Mesothelial cell of epicardium (in vitro differentiated cells): ENCODE data around the gene CANT1. TPM values are rescaled to one million over a fixed set of nuclear protein-coding genes. Genes with fewer than 3 reads are reported as not detected.
A peak's percentile ranks its signal among the peaks of the same experiment; 100 is the strongest.

Experiments used
- DNase-seq, 2 experiments: peaks; one replicate each; pipeline ENCODE4 v3.0.0; 2021; ENCODE audit warnings: low spot score in 2 of 2; ENCODE audit not compliant: unreplicated experiment in 2 of 2
- H3K27ac Mint-ChIP-seq: 2 replicates; pipeline ENCODE4 v1.8.0; 2021; ENCODE audit warnings: mixed read lengths
- H3K27me3 Mint-ChIP-seq: 2 replicates; pipeline ENCODE4 v1.8.0; 2021; ENCODE audit warnings: low read depth, mixed read lengths
- H3K36me3 Mint-ChIP-seq: 2 replicates; pipeline ENCODE4 v1.8.0; 2021; ENCODE audit warnings: mixed read lengths
- H3K4me1 Mint-ChIP-seq: 2 replicates; pipeline ENCODE4 v1.8.0; 2021; ENCODE audit warnings: mixed read lengths
- H3K4me3 Mint-ChIP-seq: 2 replicates; pipeline ENCODE4 v1.8.0; 2021; ENCODE audit warnings: mild to moderate bottlenecking, moderate library complexity, mixed read lengths
- H3K9me3 Mint-ChIP-seq: 2 replicates; pipeline ENCODE4 v1.8.0; 2021; ENCODE audit warnings: mixed read lengths
- CTCF ChIP-seq: fragments of 200-600 bp; sonication (generic); IDR thresholded peaks from one replicate; pipeline ENCODE4 v1.5.0; 2021; ENCODE audit warnings: antibody characterized with exemption; ENCODE audit not compliant: unreplicated experiment
- total RNA-seq: library from RNA; stranded (reverse); gene quantifications from 3 replicates; pipeline ENCODE4 v1.2.1, GENCODE V29; 2021

Gene CANT1
- total RNA-seq, 1 donor from 2014 or later = 68.2 TPM

- H3K27me3 Mint-ChIP-seq = peaks cover 9% of the 10 kb centered on the region
- H3K27ac Mint-ChIP-seq = no peak overlapping the region
- H3K4me3 Mint-ChIP-seq = no peak overlapping the region
- H3K4me1 Mint-ChIP-seq = peaks cover 12% of the 10 kb centered on the region
- TF ChIP-seq CTCF = peak; percentile 54
- no peaks in the 10 kb centered on the region for H3K36me3 Mint-ChIP-seq
- no peak for DNase-seq
- H3K9me3 Mint-ChIP-seq = peaks cover 3% of the 10 kb centered on the region
Observed at GRCh38 chr17:79019632-79020584, 10.3 kb upstream of the CANT1 start.

GRCh38 chr17:79019261-79019631 lies 9.7 kb upstream of the CANT1 start:
- no peak overlapping the region for H3K4me3 Mint-ChIP-seq
- TF ChIP-seq CTCF = no peak
- H3K36me3 Mint-ChIP-seq = no peaks in the 10 kb centered on the region
- no peak overlapping the region for H3K27ac Mint-ChIP-seq
- H3K4me1 Mint-ChIP-seq = peaks cover 8% of the 10 kb centered on the region
- DNase-seq = no peak
- peaks cover 4% of the 10 kb centered on the region for H3K9me3 Mint-ChIP-seq
- H3K27me3 Mint-ChIP-seq = peaks cover 9% of the 10 kb centered on the region

GRCh38 chr17:79018370-79018695 lies 8.8 kb upstream of the CANT1 start:
- TF ChIP-seq CTCF = no peak
- no peak for DNase-seq
- H3K4me3 Mint-ChIP-seq = no peak overlapping the region
- H3K36me3 Mint-ChIP-seq = peaks cover 1% of the 10 kb centered on the region
- H3K9me3 Mint-ChIP-seq = peaks cover 9% of the 10 kb centered on the region
- H3K27ac Mint-ChIP-seq = no peak overlapping the region
- H3K27me3 Mint-ChIP-seq = peaks cover 6% of the 10 kb centered on the region
- H3K4me1 Mint-ChIP-seq = peaks cover 3% of the 10 kb centered on the region

GRCh38 chr17:79017546-79018369 lies 8.2 kb upstream of the CANT1 start:
- Mint-ChIP-seq H3K36me3 (peaks cover 1% of the 10 kb centered on the region), H3K4me1 (no peaks in the 10 kb centered on the region), H3K9me3 (peaks cover 15% of the 10 kb centered on the region), H3K27me3 (peaks cover 6% of the 10 kb centered on the region), H3K27ac (no peak overlapping the region), H3K4me3 (no peak overlapping the region)
- no peak for TF ChIP-seq CTCF
- no peak for DNase-seq

- Mint-ChIP-seq H3K4me1 (peaks cover 18% of the 10 kb centered on the region), H3K27me3 (no peaks in the 10 kb centered on the region), H3K9me3 (peaks cover 18% of the 10 kb centered on the region), H3K36me3 (peaks cover 1% of the 10 kb centered on the region), H3K27ac (no peak overlapping the region), H3K4me3 (no peak overlapping the region)
- no peak for TF ChIP-seq CTCF
- no peak for DNase-seq
Observed at GRCh38 chr17:79014158-79014758, 4.7 kb upstream of the CANT1 start.
